ENCODE data around the gene FILIP1. TPM values are rescaled to one million over a fixed set of nuclear protein-coding genes. Genes with fewer than 3 reads are reported as not detected.

The FILIP1 gene
- total and polyA plus RNA-seq, 10 of the 15 experiments (the other 5 are each of a cell fraction or from before 2014, with no cell fraction given) = 0.23 to 2.0 (median 0.44) TPM

GRCh38 chr6:75489025-75489424, 4.6 kb downstream of the FILIP1 start:
- POLR2A ChIA-PET = interaction anchor here (2.5 kb wide), 1 partner anchor 11 kb away, joined by 6 read pairs; no protein-coding TSS in a partner anchor
- Histone ChIP-seq H3K4me1 (ENCODE audit: control insufficient read depth, insufficient read depth, low read length) (peaks cover 12% of the 10 kb centered on the region; the same call in 1 of the 2 replicates), H3K27ac (ENCODE audit: control insufficient read depth, insufficient read depth) (no peak overlapping the region), H3K4me3 (no peak overlapping the region), H3K9ac (ENCODE audit: control insufficient read depth, insufficient read depth, low read length) (no peak overlapping the region), H3K36me3 (ENCODE audit: control insufficient read depth in 2 of 2, insufficient read depth in 2 of 2, low read length in 1 of 2) (no peaks in the 10 kb centered on the region), H3K27me3 (replicated peaks in 1 of 2; ENCODE audit: control insufficient read depth in 2 of 2, insufficient read depth in 2 of 2, low read length in 1 of 2) (no peaks in the 10 kb centered on the region), H3K4me2 (ENCODE audit: control insufficient read depth, insufficient read depth) (no peak overlapping the region), H4K20me1 (ENCODE audit: control insufficient read depth, insufficient read depth) (no peaks in the 10 kb centered on the region), H2AFZ (ENCODE audit: control insufficient read depth, low read depth, low read length) (no peak overlapping the region), H3K79me2 (ENCODE audit: control insufficient read depth, insufficient read depth, low read length) (no peaks in the 10 kb centered on the region), H3K9me3 (replicated peaks; ENCODE audit: control insufficient read depth, insufficient read depth, low read length) (no peaks in the 10 kb centered on the region; the same call in 2 of the 3 replicates)
- RAD21 ChIA-PET (ENCODE audit: unreplicated experiment) = interaction anchor here (0.6 to 1.3 kb wide), 4 partner anchors 14 to 117 kb away, joined by 3 read pairs; no protein-coding TSS in a partner anchor
- no peak for DNase-seq (ENCODE audit: low read depth, low spot score)
- SMC1A ChIA-PET (ENCODE audit: uncharacterized antibody, unreplicated experiment) = interaction anchor here (0.7 to 2.8 kb wide), 16 partner anchors 8 to 210 kb away, joined by 3 to 12 read pairs (median 4); no protein-coding TSS in a partner anchor
- in situ Hi-C loops (cut with MboI) (no loop called here), intact Hi-C loops (cut with micrococcal nuclease; ENCODE audit: unreplicated experiment) (no loop called here)
- FAIRE-seq = no peak
- no TSS peak for BruUV-seq (replicated peaks)
- TF ChIP-seq CREM (IDR thresholded peaks at IDR 0.05; ENCODE audit: low read depth) = no peak
- no peak for TF ChIP-seq BCL3 (IDR thresholded peaks at IDR 0.05; ENCODE audit: borderline replicate concordance, insufficient read depth, low read depth, low read length, poor library complexity, severe bottlenecking)
- TF ChIP-seq ELK1 (IDR thresholded peaks at IDR 0.05; ENCODE audit: low read depth, low read length) = no peak
- no peak for TF ChIP-seq YBX1 (IDR thresholded peaks at IDR 0.05)
- no peak for TF ChIP-seq CTCF (IDR thresholded peaks at IDR 0.05 in 2 of 3, conservative IDR thresholded peaks at IDR 0.05 in 1 of 3; ENCODE audit: control insufficient read depth in 2 of 3, extremely low read depth in 1 of 3, insufficient read depth in 1 of 3, low read depth in 3 of 3, low read length in 3 of 3)
- TF ChIP-seq E2F8 (IDR thresholded peaks at IDR 0.05; ENCODE audit: low read depth, partially characterized antibody) = no peak
- TF ChIP-seq STAT1 (conservative IDR thresholded peaks at IDR 0.05) = no peak
- no peak for TF ChIP-seq RCOR1 (conservative IDR thresholded peaks at IDR 0.05; ENCODE audit: low read depth, low read length)
- TF ChIP-seq SUZ12 (IDR thresholded peaks at IDR 0.05; ENCODE audit: unreplicated experiment) = no peak
- TF ChIP-seq ZBED1 (IDR thresholded peaks at IDR 0.05; ENCODE audit: borderline replicate concordance) = no peak
- TF ChIP-seq RELB (IDR thresholded peaks at IDR 0.05; ENCODE audit: low read depth) = no peak
- 94% methylated on average over 1 of the region's 1 CpG for WGBS (ENCODE audit: insufficient coverage, insufficient replicate concordance, low lambda C conversion rate, missing lambda C conversion rate)
- CTCF ChIA-PET = interaction anchor here (1.0 to 1.5 kb wide), 4 partner anchors 21 to 218 kb away, joined by 3 to 5 read pairs (median 4); no protein-coding TSS in a partner anchor
- ATAC-seq = peak; percentile 5; the same call in 1 of the 3 replicates

All from GM12878 (cell line).